Tibial nerve (tissue), 4 donors: Measurements from ENCODE around the gene MAZ.

ENCODE experiments used
- CTCF ChIP-seq, 5 experiments: fragments of 200-600 bp in 3 of 5; fragments of 450-650 bp in 2 of 5; sonication (generic) in 3 of 5; IDR thresholded peaks; one replicate each; pipeline ENCODE4 v1.5.1; 2016 to 2019; ENCODE audit warnings: antibody characterized with exemption in 5 of 5, mild to moderate bottlenecking in 3 of 5, moderate library complexity in 2 of 5
- EP300 ChIP-seq, 2 donors: sonication (generic); formaldehyde crosslinking; IDR thresholded peaks; one replicate each; pipeline ENCODE4 v1.6.1; 2017; ENCODE audit warnings: antibody characterized with exemption in 2 of 2, mild to moderate bottlenecking in 1 of 2
- POLR2A ChIP-seq, 2 donors: fragments of 450-650 bp; IDR thresholded peaks; one replicate each; pipeline ENCODE4 v1.6.1; 2017; ENCODE audit warnings: antibody characterized with exemption in 2 of 2, mild to moderate bottlenecking in 2 of 2, moderate library complexity in 2 of 2

GRCh38 chr16:29806099-29806579 lies at the start of gene MAZ:
- no peak for TF ChIP-seq EP300 (IDR thresholded peaks at IDR 0.05)
- no peak for TF ChIP-seq CTCF (IDR thresholded peaks at IDR 0.05)
- no peak for TF ChIP-seq POLR2A (IDR thresholded peaks at IDR 0.05)
